ENCODE measurements around the gene KIF2A. TPM values are rescaled to one million over a fixed set of nuclear protein-coding genes. Genes with fewer than 3 reads are reported as not detected.

Gene KIF2A
- total RNA-seq, 2 donors from 2014 or later = 30.6 to 46.9 TPM

GRCh38 chr5:62419609-62420008 lies 113.6 kb downstream of the KIF2A start:
- no peak for ATAC-seq
- DNase-seq = no peak

DNA sequence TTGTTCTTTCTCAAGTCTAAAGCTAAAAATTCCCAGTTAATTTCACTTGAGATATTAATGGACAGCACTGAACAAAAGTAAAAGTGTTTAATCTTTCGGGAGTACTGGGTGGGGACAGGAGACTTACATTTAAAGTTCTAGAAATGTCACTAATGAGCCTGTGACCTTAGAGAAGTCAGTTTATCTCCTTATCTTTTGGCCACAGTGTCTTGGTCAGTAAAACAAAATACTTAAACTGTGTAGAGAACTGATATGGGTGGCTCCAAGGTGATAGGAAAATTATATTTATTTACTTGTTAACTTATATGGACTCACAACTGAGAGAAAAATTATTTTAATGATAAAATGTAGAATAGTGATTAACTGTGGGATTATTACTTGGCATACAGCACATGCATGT lies 115.4 kb downstream of the KIF2A start:
- ATAC-seq (no peak), DNase-seq (no peak)
- intact Hi-C loops (cut with DNase I, micrococcal nuclease) = no loop called here

More at GRCh38 chr5:62419609-62420008, 113.6 kb downstream of the KIF2A start:
- intact Hi-C loops (cut with DNase I, micrococcal nuclease) = no loop called here

DNA sequence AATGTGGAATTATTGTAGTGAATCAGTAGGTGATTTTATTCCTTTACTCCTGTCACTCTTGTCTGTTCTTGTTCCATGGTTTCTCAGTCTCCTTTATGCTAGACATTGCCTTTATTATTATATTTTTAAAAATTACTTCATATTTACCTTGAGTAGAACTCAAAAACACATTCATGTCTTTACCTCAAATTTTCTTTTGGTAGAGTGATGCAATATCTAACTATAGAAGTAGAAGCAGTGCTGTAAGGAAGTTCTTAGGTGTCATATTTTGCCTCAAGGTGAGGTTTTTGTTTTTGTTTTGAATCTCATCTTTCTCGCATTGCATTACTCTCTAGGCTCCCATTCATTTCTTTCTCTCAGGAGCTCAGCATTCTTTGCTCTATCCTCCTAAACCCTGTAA lies 118.8 kb downstream of the KIF2A start:
- intact Hi-C loops (cut with DNase I, micrococcal nuclease) = no loop called here
- DNase-seq (no peak), ATAC-seq (no peak)

GRCh38 chr5:62431735-62432620 lies 126.0 kb downstream of the KIF2A start:
- intact Hi-C loops (cut with DNase I, micrococcal nuclease) = no loop called here
- ATAC-seq (peak; percentile 75), DNase-seq (peak in 1 of 2 donors; percentile 12)

DNA sequence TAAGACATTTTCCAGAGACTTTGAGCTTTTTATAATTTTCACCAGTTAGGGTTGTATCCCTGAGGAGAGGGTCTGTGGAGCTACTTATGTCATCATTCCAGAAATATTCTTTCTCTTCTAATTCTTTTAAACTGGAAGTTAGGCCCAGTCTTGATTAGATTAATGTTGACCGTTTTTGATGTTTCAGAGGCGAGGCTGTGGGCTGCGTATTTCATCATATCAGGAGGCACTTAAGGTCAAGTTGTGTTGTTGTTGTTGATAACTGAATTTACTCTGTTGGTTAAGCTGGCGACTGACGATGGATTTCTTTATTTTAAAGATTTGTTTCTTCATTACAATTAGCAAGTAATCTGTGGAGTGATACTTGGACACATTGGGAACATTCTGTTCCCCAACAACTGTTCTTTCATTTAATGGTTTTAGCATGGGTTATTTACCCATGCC lies 126.6 kb downstream of the KIF2A start:
- DNase-seq = no peak
- no peak for ATAC-seq
- intact Hi-C loops (cut with DNase I, micrococcal nuclease) = no loop called here

Other genes starting within 250 kb of the KIF2A start
- gene DIMT1, start 97.7 kb downstream of the KIF2A start, total RNA-seq = 10 to 100 TPM in 1 of 2 donors, 1 to 10 TPM in 1; 9.6 to 10.0 TPM
- gene IPO11, start 106.6 kb downstream of the KIF2A start, total RNA-seq = 10 to 100 TPM; 18.0 to 18.8 TPM

Measured in left colon (tissue), 2 donors.